Tibial nerve (tissue), 4 donors: ENCODE data around the gene CLEC2D.

ENCODE experiments used
- CTCF ChIP-seq, 5 experiments: fragments of 200-600 bp in 3 of 5; fragments of 450-650 bp in 2 of 5; sonication (generic) in 3 of 5; IDR thresholded peaks; one replicate each; pipeline ENCODE4 v1.5.1; 2016 to 2019; ENCODE audit warnings: antibody characterized with exemption in 5 of 5, mild to moderate bottlenecking in 3 of 5, moderate library complexity in 2 of 5
- EP300 ChIP-seq, 2 donors: sonication (generic); formaldehyde crosslinking; IDR thresholded peaks; one replicate each; pipeline ENCODE4 v1.6.1; 2017; ENCODE audit warnings: antibody characterized with exemption in 2 of 2, mild to moderate bottlenecking in 1 of 2
- POLR2A ChIP-seq, 2 donors: fragments of 450-650 bp; IDR thresholded peaks; one replicate each; pipeline ENCODE4 v1.6.1; 2017; ENCODE audit warnings: antibody characterized with exemption in 2 of 2, mild to moderate bottlenecking in 2 of 2, moderate library complexity in 2 of 2

- TF ChIP-seq CTCF (IDR thresholded peaks at IDR 0.05): no peak
- TF ChIP-seq POLR2A (IDR thresholded peaks at IDR 0.05): no peak
- no peak for TF ChIP-seq EP300 (IDR thresholded peaks at IDR 0.05)
Observed at GRCh38 chr12:9698681-9699080, 29.2 kb downstream of the CLEC2D start.
